ENCODE measurements around the gene GPNMB. TPM values are rescaled to one million over a fixed set of nuclear protein-coding genes. Genes with fewer than 3 reads are reported as not detected.

The GPNMB gene
- total and polyA plus RNA-seq, 4 donors = 2.6 to 10.5 (median 4.9) TPM

- no peak overlapping the region for H3K27ac ChIP-seq (ENCODE audit: low read depth in 1 of 2, low read length in 2 of 2)
- DNase-seq (ENCODE audit: low spot score) = no peak
- H3K9me3 ChIP-seq (ENCODE audit: control insufficient read depth in 4 of 4, low read length in 3 of 4) = no peaks in the 10 kb centered on the region
- no peaks in the 10 kb centered on the region for H3K4me1 ChIP-seq (ENCODE audit: control insufficient read depth in 4 of 4, insufficient read depth in 4 of 4, low read length in 3 of 4)
- WGBS = 97% methylated on average over 3 of the region's 6 CpGs
- H3K4me3 ChIP-seq (ENCODE audit: low read depth in 1 of 3, low read length in 3 of 3) = no peak overlapping the region
- TF ChIP-seq, protein P1, sequence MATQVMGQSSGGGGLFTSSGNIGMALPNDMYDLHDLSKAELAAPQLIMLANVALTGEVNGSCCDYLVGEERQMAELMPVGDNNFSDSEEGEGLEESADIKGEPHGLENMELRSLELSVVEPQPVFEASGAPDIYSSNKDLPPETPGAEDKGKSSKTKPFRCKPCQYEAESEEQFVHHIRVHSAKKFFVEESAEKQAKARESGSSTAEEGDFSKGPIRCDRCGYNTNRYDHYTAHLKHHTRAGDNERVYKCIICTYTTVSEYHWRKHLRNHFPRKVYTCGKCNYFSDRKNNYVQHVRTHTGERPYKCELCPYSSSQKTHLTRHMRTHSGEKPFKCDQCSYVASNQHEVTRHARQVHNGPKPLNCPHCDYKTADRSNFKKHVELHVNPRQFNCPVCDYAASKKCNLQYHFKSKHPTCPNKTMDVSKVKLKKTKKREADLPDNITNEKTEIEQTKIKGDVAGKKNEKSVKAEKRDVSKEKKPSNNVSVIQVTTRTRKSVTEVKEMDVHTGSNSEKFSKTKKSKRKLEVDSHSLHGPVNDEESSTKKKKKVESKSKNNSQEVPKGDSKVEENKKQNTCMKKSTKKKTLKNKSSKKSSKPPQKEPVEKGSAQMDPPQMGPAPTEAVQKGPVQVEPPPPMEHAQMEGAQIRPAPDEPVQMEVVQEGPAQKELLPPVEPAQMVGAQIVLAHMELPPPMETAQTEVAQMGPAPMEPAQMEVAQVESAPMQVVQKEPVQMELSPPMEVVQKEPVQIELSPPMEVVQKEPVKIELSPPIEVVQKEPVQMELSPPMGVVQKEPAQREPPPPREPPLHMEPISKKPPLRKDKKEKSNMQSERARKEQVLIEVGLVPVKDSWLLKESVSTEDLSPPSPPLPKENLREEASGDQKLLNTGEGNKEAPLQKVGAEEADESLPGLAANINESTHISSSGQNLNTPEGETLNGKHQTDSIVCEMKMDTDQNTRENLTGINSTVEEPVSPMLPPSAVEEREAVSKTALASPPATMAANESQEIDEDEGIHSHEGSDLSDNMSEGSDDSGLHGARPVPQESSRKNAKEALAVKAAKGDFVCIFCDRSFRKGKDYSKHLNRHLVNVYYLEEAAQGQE (IDR thresholded peaks at IDR 0.05) = no peak
- TF ChIP-seq EGR1 (IDR thresholded peaks at IDR 0.05; ENCODE audit: low read depth in 2 of 2) (no peak), YY1 (IDR thresholded peaks at IDR 0.05) (no peak), HNF4A (conservative IDR thresholded peaks at IDR 0.05) (no peak)
- H3K27me3 ChIP-seq (ENCODE audit: control insufficient read depth in 4 of 4, insufficient read depth in 4 of 4, low read length in 3 of 4) = no peaks in the 10 kb centered on the region
- H3K36me3 ChIP-seq (ENCODE audit: control insufficient read depth in 4 of 4, insufficient read depth in 3 of 4, low read depth in 1 of 4, low read length in 3 of 4) = no peaks in the 10 kb centered on the region
- no peak overlapping the region for H3K9ac ChIP-seq (ENCODE audit: low read depth in 1 of 2, low read length in 2 of 2)
These were observed 31.6 kb upstream of the GPNMB start for GRCh38 chr7:23214938-23215337.

DNA sequence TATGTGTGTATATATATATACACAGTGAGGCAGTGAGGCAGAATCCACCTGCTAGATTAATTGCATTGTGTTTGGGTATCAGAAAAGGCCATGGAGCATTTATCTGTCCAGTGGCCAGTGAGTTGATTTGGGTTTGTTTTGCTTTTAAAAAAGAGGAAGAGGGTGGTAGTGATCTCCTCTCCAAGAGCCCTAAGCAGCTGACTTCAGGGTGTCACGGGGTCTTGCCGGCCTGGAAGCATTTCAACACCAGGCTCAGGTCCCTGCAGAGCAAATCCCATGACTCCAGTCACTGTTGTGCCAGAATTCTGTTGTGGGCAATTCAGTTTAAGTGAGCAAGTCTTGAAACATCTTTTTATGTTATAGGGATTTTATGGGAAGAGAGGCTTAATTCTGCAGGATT, 30.6 kb upstream of the GPNMB start:
- Histone ChIP-seq H3K9ac (ENCODE audit: low read depth in 1 of 2, low read length in 2 of 2) (no peak overlapping the region), H3K9me3 (ENCODE audit: control insufficient read depth in 4 of 4, low read length in 3 of 4) (no peaks in the 10 kb centered on the region), H3K27me3 (ENCODE audit: control insufficient read depth in 4 of 4, insufficient read depth in 4 of 4, low read length in 3 of 4) (no peaks in the 10 kb centered on the region), H3K27ac (ENCODE audit: low read depth in 1 of 2, low read length in 2 of 2) (no peak overlapping the region), H3K4me1 (ENCODE audit: control insufficient read depth in 4 of 4, insufficient read depth in 4 of 4, low read length in 3 of 4) (no peaks in the 10 kb centered on the region), H3K4me3 (ENCODE audit: low read depth in 1 of 3, low read length in 3 of 3) (no peak overlapping the region), H3K36me3 (ENCODE audit: control insufficient read depth in 4 of 4, insufficient read depth in 3 of 4, low read depth in 1 of 4, low read length in 3 of 4) (no peaks in the 10 kb centered on the region)
- 70% methylated on average over 2 of the region's 2 CpGs for WGBS
- no peak for DNase-seq (ENCODE audit: low spot score)
- TF ChIP-seq EGR1 (IDR thresholded peaks at IDR 0.05; ENCODE audit: low read depth in 2 of 2) = no peak
- TF ChIP-seq CTCF (IDR thresholded peaks at IDR 0.05; ENCODE audit: low read depth, low read length, missing input control) = no peak
- TF ChIP-seq FOXA2 (IDR thresholded peaks at IDR 0.05) = no peak
- no peak for TF ChIP-seq RXRA (IDR thresholded peaks at IDR 0.05)
- TF ChIP-seq HNF4G (IDR thresholded peaks at IDR 0.05) = no peak

DNA sequence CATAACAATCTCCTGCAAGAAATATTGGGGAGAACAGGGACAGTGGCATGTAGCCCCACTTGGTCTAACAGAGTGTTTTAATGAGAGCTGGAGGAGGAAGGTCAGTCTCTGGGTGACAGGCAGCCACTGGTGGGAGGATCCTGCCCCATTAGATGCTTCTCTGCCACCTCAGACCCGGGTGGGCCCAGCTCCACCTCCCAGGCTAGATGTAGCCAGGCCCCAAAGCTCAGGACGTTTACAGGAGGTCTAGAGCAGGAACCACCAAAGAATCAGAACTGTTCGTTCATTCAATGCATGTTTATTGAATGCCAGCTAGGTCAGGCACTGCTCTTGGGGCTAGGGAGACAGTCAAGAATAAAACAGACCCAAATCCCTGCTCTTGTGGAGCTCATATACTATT, 28.4 kb upstream of the GPNMB start:
- DNase-seq (ENCODE audit: low spot score) = no peak
- 59% methylated on average over 3 of the region's 3 CpGs for WGBS
- no peak overlapping the region for H3K27ac ChIP-seq (ENCODE audit: low read depth in 1 of 2, low read length in 2 of 2)
- no peak for TF ChIP-seq CTCF (IDR thresholded peaks at IDR 0.05; ENCODE audit: low read depth, low read length, missing input control)
- no peak for TF ChIP-seq NR2F2 (IDR thresholded peaks at IDR 0.05)
- TF ChIP-seq FOXA1 (IDR thresholded peaks at IDR 0.05) = no peak
- no peak for TF ChIP-seq ZBTB33 (IDR thresholded peaks at IDR 0.05)
- no peak for TF ChIP-seq JUND (IDR thresholded peaks at IDR 0.05)
- TF ChIP-seq TAF1 (conservative IDR thresholded peaks at IDR 0.05) = no peak
- TF ChIP-seq RXRA (IDR thresholded peaks at IDR 0.05) = no peak
- TF ChIP-seq, protein P2, sequence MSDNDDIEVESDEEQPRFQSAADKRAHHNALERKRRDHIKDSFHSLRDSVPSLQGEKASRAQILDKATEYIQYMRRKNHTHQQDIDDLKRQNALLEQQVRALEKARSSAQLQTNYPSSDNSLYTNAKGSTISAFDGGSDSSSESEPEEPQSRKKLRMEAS (IDR thresholded peaks at IDR 0.05) = no peak
- TF ChIP-seq SP1 (IDR thresholded peaks at IDR 0.05) = no peak
- no peak for TF ChIP-seq RAD21 (IDR thresholded peaks at IDR 0.05)
- TF ChIP-seq HNF4A (conservative IDR thresholded peaks at IDR 0.05) = no peak
- TF ChIP-seq GABPA (IDR thresholded peaks at IDR 0.05 in 1 of 2, conservative IDR thresholded peaks at IDR 0.05 in 1 of 2) = no peak
- TF ChIP-seq HNF4G (IDR thresholded peaks at IDR 0.05) = no peak
- no peak for TF ChIP-seq YY1 (IDR thresholded peaks at IDR 0.05)

More for the DNA sequence above, 28.4 kb upstream of the GPNMB start:
- H3K36me3 ChIP-seq (ENCODE audit: control insufficient read depth in 4 of 4, insufficient read depth in 3 of 4, low read depth in 1 of 4, low read length in 3 of 4) = no peaks in the 10 kb centered on the region
- no peaks in the 10 kb centered on the region for H3K9me3 ChIP-seq (ENCODE audit: control insufficient read depth in 4 of 4, low read length in 3 of 4)
- H3K27me3 ChIP-seq (ENCODE audit: control insufficient read depth in 4 of 4, insufficient read depth in 4 of 4, low read length in 3 of 4) = no peaks in the 10 kb centered on the region
- no peaks in the 10 kb centered on the region for H3K4me1 ChIP-seq (ENCODE audit: control insufficient read depth in 4 of 4, insufficient read depth in 4 of 4, low read length in 3 of 4)
- no peak overlapping the region for H3K4me3 ChIP-seq (ENCODE audit: low read depth in 1 of 3, low read length in 3 of 3)
- H3K9ac ChIP-seq (ENCODE audit: low read depth in 1 of 2, low read length in 2 of 2) = no peak overlapping the region

Data from liver (tissue), 9 donors.